ENCODE results near the gene TAF11.
"Not testable (repeated sequence)": the region's sequence is repeated elsewhere in the genome, so short reads cannot be mapped to it uniquely, and the experiment has no call there.

The TAF11 gene

DNA sequence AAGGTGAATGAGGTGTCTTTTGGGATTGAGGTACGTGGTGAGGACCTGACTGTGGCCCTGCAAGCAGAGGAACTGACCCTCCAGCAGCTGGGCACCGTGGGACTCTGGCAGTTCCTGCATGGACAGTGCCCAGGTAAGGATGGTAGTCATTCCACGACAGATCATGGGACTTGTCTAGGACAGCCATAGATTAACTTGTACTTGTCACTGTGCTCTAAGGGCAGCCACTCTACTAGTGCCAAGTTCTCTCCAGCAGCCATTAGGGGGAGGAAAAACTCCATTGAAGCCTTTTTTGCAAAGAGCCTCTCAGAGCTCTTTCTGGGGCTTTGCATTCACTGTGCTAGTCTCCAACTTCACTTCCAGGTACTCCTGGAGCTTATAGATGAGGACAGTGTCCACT, 20.4 kb downstream of the TAF11 start:
- DNase-seq (ENCODE audit: low read depth in 2 of 2, low spot score in 1 of 2), result no peak

DNA sequence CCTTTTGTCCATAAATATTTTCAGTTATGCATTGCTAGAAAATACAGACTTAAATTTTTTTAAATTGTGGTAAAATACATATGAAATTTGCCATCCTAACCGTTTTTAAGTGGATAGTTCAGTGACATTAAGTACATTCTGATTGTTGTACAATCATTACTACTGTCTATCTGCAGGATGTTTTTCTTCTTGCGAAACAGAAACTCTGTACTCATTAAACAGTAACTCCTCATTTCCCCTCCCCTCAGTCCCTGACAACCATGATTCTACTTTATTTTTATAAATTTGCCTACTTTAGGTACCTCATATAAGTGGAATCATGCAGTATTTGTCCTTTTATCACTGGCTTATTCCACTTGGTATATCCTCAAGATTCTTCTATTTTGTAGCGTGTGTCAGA, 21.3 kb downstream of the TAF11 start:
- no peak for DNase-seq (ENCODE audit: low read depth in 2 of 2, low spot score in 1 of 2)

DNA sequence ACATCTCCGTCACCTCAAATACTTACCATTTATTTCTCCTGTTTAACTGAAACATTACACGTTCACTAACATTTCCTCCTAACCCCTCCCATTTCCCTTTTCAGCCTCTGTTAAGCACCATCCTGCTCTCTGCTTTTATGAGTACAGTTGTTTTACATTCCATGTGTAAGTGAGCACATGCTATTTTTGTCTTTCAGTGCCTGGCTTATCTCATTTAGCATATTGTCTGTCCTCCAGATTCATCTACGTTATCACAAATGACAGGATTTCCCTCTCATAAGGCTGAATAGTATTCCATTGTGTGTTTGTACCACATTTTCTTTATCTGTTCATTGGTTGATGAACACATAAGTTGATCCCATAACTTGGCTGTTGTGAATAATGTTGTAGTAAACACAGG, 22.7 kb downstream of the TAF11 start:
- DNase-seq (ENCODE audit: low read depth in 2 of 2, low spot score in 1 of 2), result no peak

DNA sequence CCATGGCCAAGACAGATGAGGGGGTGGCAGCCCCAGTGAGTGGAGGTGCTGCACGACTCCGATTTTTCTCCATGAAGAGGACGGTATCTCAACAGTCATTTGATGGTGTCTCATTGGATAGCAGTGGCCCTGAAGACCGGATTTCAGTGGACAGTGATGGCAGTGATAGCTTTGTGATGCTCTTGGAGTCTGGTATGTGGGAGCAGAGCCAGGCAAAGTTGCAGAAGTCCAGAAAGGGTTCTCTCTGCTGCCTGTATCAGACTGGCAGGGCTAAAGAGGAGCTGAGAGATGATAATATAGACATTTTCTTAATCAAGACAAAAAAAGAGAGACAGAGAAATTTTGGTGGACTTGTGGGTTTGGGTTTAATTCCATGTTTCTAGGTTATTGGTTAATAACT, 23.8 kb downstream of the TAF11 start:
- DNase-seq (ENCODE audit: low read depth in 2 of 2, low spot score in 1 of 2), result no peak

DNA sequence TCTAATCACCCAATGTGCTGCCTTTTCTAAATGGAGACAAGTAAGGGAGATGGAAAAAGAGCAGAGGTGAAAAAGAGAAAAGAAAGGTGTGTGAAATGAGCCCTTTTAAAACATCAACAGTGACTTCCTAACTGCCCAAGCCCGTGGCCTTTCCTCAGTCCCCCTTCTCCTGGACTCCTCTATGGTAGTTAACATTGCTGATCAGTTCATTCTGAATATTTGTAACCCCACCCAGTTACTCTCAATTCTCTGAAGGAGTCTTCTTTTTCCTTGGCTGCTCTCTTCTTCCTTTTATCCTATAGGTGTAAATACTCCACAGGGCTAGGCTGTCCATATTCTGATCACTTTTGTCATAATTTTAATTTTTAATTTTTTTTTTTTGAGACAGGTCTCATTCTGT, 27.1 kb downstream of the TAF11 start:
- no peak for DNase-seq (ENCODE audit: low read depth in 2 of 2, low spot score in 1 of 2)

DNA sequence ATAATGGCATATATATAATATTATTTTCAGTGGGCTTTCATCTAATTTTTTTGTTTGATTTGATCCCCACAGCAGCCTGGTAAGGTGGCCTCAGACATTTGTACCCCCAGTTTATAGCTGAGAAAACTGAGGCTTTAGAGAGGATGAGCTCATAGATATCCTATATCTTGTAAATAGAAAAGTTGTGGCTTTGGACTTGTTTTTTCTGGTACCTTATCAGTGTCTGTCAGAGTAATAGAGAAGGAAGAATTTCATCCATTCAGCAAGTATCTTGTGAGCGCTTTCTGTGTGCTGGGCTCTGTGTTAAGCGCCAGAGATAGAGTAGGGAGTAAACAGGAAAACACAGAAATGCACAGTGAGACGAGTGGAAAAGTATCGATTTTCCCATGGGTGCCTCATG, 27.9 kb downstream of the TAF11 start:
- DNase-seq (ENCODE audit: low read depth in 2 of 2, low spot score in 1 of 2), result no peak

DNA sequence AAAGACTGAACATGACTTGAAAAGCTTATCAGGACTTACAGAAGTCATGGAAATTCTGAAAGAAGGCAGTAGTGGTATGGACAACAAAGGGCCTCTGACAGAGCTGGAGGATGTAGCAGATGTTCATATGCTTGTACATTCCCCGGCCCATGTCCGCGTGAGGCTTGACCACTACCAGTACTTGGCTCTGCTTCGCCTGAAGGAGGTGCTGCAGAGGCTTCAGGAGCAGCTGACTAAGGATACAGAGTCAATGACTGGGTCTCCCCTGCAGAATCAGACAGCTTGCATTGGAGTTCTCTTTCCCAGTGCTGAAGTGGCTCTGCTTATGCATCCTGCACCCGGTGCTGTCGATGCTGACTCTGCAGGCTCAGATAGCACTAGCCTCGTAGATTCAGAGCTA, 29.2 kb downstream of the TAF11 start:
- DNase-seq (ENCODE audit: low read depth in 2 of 2, low spot score in 1 of 2), result no peak

DNA sequence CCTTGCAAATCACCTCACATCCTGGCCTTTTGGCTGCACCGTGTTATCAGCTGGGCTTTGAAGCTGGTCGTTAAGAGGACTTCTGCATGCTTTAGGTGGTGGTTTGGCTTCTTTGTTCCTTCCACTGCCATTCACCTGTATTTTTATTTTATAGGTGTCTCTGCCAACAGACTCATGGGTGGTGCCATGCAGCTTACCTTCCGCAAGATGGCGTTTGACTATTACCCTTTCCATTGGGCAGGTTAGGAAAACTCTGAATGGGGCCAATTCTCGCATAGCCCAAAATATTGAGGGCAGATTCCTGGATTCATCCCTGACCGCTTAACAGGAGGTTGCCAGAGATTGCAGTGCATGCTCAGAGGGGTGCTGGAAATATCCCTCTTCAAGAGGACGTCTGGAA, 32.4 kb downstream of the TAF11 start:
- DNase-seq (ENCODE audit: low read depth in 2 of 2, low spot score in 1 of 2), result no peak

DNA sequence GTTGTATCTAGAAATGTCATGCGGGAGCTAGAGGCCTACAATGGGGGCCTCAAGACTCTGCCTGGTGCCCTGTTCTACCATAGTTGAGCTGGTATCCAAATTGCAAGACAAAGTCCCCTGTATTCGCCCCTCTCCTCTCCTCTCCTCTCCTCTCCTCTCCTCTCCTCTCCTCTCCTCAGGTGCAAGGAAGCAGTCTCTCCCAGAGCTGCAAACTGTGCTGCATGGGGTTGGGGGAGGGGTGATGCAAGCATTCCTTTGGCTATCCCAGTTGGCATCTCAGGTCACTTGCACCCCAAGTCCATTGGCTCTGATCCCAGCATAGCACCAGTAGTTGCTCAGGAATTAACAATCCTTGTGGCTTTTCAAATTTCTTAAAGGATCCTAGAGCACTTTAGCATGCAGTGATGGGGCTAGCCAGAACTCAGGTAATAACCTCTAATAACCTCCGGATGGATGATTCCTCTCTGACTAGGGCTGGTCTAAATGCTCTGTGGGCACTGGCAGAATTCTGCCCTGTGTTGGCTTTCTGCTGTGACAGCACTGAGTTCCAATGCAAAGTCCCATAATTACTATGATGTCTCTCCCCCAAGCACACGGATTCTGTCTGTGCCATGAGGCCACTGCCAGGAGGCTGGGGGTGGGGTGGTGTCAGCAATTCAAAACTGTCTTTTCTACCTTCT, 35.3 kb downstream of the TAF11 start:
- no peak for DNase-seq (ENCODE audit: low read depth in 2 of 2, low spot score in 1 of 2)

DNA sequence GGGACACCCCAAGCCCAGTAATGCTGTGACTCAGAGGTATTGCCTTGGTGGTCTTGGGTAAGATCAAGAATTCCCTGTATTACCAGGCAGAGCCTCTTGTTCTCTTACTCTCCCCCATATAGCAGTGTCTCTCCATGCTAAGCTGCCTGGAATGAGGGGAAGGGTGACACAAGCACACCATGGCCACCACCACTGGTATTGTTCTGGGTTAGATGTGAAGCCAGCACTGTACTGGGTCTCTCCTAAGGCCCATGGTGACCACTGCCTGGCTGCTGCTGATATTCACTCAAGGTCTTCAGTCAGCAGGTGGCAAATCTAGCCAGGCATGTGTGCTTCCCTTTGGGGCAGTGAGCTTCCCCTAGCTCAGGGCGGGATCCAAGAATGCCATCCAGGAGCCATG, 36.5 kb downstream of the TAF11 start:
- no peak for DNase-seq (ENCODE audit: low read depth in 2 of 2, low spot score in 1 of 2)

DNA sequence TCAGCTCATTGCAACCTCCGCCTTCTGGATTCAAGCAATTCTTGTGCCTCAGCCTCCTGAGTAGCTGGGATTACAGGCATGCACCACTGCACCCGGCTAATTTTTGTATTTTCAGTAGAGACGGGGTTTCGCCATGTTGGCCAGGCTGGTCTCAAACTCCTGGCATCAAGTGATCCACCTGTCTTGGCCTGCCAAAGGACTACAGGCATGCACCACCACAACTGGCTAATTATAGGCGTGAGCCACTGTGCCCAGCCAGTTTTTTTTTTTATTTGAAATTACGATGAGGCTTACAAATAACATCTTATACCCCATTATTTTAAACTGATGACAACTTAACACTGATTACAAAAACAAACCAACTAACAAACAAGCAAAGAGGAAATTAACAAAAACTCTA, 38.8 kb downstream of the TAF11 start:
- not testable (repeated sequence) for DNase-seq (ENCODE audit: low read depth in 2 of 2, low spot score in 1 of 2)

DNA sequence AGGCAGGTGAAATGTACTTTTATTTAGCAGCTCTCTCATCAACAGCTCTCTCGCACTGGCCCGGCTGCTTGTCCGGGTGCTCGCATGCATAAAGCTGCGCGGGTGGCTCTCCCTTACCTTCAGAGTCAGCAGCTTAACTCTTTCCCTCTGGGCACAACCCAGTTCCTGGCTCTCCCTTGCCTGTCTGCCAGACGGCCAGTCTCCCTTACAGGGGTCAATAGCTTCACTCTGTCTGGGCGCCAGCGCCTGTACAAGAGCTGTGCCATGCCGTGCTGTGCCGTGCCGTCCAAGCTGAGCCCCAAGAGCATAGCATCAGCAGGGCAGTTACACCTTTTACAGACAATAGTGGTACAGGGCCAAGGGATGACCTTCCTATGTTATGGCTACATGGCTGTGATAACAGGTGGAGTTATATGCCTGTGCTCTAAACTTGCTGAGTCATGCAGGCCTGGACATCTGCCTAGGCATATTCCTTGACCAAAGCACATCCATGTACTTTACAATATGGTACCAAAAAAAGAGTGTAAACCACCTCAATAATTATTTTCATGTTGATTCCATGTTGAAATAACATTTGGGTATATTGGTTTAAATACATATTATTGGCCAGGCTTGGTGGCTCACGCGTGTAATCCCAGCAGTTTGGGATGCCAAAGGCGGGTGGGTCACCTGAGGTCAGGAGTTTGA, 48.0 kb downstream of the TAF11 start:
- no peak for DNase-seq (ENCODE audit: low read depth in 2 of 2, low spot score in 1 of 2)

DNA sequence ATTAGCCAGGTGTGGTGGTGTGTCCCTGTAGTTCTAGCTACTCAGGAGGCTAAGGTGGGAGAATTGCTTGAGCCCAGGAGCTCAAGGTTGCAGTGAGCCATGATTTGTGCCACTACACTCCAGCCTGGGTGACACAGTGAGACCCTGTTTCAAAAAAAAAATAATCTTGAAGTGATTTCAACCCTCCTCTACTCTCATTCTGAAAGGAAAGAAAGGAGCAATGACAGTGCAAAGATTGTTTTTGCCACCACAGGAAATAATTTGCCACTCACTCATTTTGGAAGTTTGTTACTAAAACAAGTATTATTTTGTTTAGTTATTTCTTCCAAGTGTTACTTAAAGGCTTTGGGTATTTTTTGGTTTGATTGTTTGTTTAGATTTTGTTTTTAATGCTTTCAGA, 50.3 kb downstream of the TAF11 start:
- DNase-seq (ENCODE audit: low read depth in 2 of 2, low spot score in 1 of 2), result no peak

DNA sequence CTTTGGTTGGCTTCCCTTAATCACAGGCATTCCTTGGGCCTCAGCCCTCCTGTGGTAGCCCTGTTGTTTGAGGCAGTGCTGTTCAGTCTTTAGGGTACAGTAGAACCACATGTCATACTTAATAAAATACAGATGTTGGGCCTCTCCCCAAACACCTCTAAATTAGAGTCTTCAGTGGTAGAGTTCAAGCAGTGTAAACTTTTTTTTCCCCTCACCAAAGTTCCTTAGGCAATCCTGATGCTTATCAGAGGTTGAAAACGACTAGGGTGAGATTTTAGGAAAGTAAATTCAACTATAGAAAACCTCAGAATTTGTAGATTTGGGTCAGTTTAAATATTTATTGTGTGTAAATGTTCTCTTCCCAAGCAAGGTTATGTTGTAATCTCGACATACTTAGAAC, 51.4 kb downstream of the TAF11 start:
- DNase-seq (ENCODE audit: low read depth in 2 of 2, low spot score in 1 of 2), result no peak

DNA sequence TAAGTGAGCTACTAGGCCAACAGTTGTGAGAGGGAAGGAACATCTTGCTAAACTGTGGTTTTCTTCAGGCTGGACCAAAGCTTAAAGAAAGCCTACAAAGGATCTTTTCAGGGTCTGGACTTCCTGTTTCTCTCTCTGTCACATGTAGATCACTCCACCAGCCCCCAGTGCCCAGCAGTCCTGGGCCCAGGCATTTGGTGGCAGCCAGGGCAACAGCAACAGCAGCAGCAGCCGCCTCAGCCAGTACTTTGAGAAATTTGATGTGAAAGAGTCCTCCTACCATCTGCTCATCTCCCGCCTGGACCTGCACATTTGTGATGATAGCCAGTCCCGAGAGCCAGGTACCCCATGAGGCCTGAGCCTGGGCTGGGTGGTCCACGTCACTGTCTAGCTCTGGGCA, 51.8 kb downstream of the TAF11 start:
- DNase-seq (ENCODE audit: low read depth in 2 of 2, low spot score in 1 of 2), result no peak

DNA sequence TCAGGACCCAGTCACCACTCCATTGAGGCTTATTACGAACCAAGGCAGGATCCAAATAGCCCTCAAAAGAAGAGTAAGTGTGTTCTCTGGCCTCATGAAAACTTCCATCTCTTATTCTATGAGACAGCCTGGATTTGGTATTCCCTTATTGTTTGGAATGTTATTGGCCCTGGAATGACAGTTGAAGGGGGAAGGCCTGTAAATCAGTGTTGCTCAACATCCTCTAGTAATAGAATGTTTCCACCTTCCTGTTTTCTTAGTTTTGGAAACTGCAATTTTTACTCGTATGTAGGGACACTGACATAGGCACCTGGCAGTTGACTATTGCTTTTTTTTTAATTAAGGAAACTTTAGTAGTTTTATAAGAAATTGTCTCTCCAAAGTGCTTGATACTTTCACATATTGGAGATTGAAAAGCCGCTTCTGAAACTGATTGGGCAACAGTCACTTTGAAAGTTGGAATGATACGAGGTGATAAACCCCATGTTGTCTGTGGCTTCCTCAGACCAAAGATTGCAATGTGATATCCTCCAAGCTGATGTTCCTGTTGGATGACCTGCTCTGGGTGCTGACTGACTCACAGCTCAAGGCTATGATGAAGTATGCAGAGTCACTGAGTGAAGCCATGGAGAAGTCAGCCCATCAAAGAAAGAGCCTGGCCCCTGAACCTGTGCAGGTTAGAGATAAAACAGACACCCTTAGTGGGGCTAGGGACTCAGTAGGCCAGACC, 52.9 kb downstream of the TAF11 start:
- DNase-seq (ENCODE audit: low read depth in 2 of 2, low spot score in 1 of 2), result no peak

DNA sequence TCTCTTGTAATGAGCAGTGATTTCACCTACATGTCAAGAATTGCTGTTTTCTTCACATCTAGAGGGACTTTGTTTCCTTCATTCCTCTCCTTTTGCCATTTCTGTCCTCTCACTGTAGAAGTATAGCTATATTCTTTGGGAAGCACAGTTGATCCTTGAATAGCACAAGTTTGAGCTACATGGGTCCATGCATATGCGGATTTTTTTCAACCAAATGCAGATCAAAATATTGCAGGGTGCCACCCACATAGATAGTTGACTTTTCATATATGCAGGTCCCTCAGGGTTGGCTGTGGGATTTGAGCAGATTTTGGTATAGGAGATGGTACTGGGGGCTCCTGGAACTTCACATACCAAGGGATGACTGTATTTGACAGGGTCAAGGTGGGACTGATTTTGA, 54.9 kb downstream of the TAF11 start:
- no peak for DNase-seq (ENCODE audit: low read depth in 2 of 2, low spot score in 1 of 2)

DNA sequence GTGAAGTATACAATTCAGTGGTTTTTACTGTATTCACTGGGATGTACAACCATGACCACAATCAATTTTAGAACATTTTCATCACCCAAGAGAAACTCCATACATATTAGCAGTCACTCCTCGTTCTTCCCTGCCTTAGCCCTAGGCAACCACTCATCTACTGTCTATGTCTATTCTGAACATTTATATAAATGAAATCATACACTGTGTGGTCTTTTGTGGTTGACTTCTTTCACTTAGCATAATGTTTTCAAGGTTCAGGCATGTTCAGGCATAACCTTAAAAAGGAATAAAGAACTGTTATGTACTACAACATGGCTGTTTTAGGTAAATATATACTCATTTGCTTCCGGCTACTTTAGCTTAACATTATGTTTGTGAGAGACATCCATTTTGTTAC, 58.7 kb downstream of the TAF11 start:
- no peak for DNase-seq (ENCODE audit: low read depth in 2 of 2, low spot score in 1 of 2)
